HEK293 (cell line): Measurements from ENCODE around the gene LHFPL3.

Source experiments
- CTCF ChIA-PET: fragments of 350-600 bp; formaldehyde crosslinking; extraction: SDS; loops from one replicate; lab custom pipeline; 2021; ENCODE audit warnings: antibody characterized with exemption; lab: Yijun Ruan, JAX
- POLR2A ChIA-PET: fragments of 300-600 bp; formaldehyde crosslinking; extraction: SDS; loops from one replicate; lab custom pipeline; 2020; ENCODE audit warnings: antibody characterized with exemption, inconsistent platforms; lab: Yijun Ruan, JAX
- H3K27ac ChIP-seq: fragments of 200-500 bp; sonication (Bioruptor generic); 2 replicates; pipeline ENCODE4 v1.5.1; 2014; ENCODE audit warnings: low read depth, low read length, control low read depth, inconsistent platforms; ENCODE audit errors: extremely low read depth
- H3K36me3 ChIP-seq, 2 experiments: fragments of 200-500 bp in 1 of 2; sonication (Bioruptor generic) in 1 of 2; 1 replicate in 1 of 2; 2 replicates in 1 of 2; pipeline ENCODE4 v1.5.1; 2014 to 2017; ENCODE audit warnings: inconsistent platforms in 2 of 2, low read length in 2 of 2; ENCODE audit not compliant: control insufficient read depth in 2 of 2, insufficient read depth in 1 of 2
- H3K4me1 ChIP-seq: fragments of 200-500 bp; sonication (Bioruptor generic); 2 replicates; pipeline ENCODE4 v1.5.1; 2014; ENCODE audit warnings: mild to moderate bottlenecking, low read length, inconsistent platforms; ENCODE audit not compliant: control insufficient read depth, insufficient read depth
- H3K4me3 ChIP-seq: 2 replicates; pipeline ENCODE4 v1.5.1; 2011; ENCODE audit warnings: low read depth, mild to moderate bottlenecking, control low read depth, low read length, moderate library complexity
- H3K9me3 ChIP-seq: fragments of 200-500 bp; sonication (Bioruptor generic); 2 replicates; pipeline ENCODE4 v1.5.1; 2014; ENCODE audit warnings: low read depth, low read length, inconsistent platforms; ENCODE audit not compliant: control insufficient read depth, insufficient read depth
- AEBP2 ChIP-seq: fragments of 450-650 bp; formaldehyde crosslinking; IDR thresholded peaks from 2 replicates; pipeline ENCODE4 v1.5.1; 2016; ENCODE audit warnings: missing biosample characterization, missing genetic modification characterization, borderline replicate concordance
- ATF2 ChIP-seq: fragments of 450-650 bp; formaldehyde crosslinking; IDR thresholded peaks from 2 replicates; pipeline ENCODE4 v1.5.1; 2016; ENCODE audit warnings: missing biosample characterization, missing genetic modification characterization, low read depth
- GLIS1 ChIP-seq: fragments of 450-650 bp; formaldehyde crosslinking; IDR thresholded peaks from 2 replicates; pipeline ENCODE4 v1.5.1; 2016; ENCODE audit warnings: missing biosample characterization, missing genetic modification characterization
- GLIS2 ChIP-seq: fragments of 450-650 bp; formaldehyde crosslinking; IDR thresholded peaks from 2 replicates; pipeline ENCODE4 v1.5.1; 2016; ENCODE audit warnings: missing biosample characterization, missing genetic modification characterization
- HOXC10 ChIP-seq: sonication (generic); formaldehyde crosslinking; IDR thresholded peaks from 2 replicates; pipeline ENCODE4 v1.8.1; 2023; ENCODE audit warnings: mild to moderate bottlenecking, missing genetic modification reagents
- PRDM1 ChIP-seq: fragments of 450-650 bp; formaldehyde crosslinking; IDR thresholded peaks from 2 replicates; pipeline ENCODE4; 2016; ENCODE audit warnings: missing biosample characterization, missing genetic modification characterization
- SP2 ChIP-seq: fragments of 450-650 bp; formaldehyde crosslinking; IDR thresholded peaks from 2 replicates; pipeline ENCODE4 v1.5.1; 2016; ENCODE audit warnings: missing biosample characterization, missing genetic modification characterization
- SP7 ChIP-seq: fragments of 450-650 bp; formaldehyde crosslinking; IDR thresholded peaks from 2 replicates; pipeline ENCODE4 v1.5.1; 2016; ENCODE audit warnings: missing biosample characterization, missing genetic modification characterization
- YY1 ChIP-seq: fragments of 450-650 bp; formaldehyde crosslinking; IDR thresholded peaks from 2 replicates; pipeline ENCODE4 v1.5.1; 2018; ENCODE audit warnings: missing biosample characterization, missing genetic modification characterization
- ZBTB17 ChIP-seq: fragments of 450-650 bp; formaldehyde crosslinking; IDR thresholded peaks from 2 replicates; pipeline ENCODE4 v1.5.1; 2016; ENCODE audit warnings: missing biosample characterization, missing genetic modification characterization
- ZBTB6 ChIP-seq: fragments of 450-650 bp; formaldehyde crosslinking; IDR thresholded peaks from 2 replicates; pipeline ENCODE4 v1.5.1; 2017; ENCODE audit warnings: missing biosample characterization, missing genetic modification characterization
- ZFHX2 ChIP-seq: fragments of 450-650 bp; formaldehyde crosslinking; conservative IDR thresholded peaks from 2 replicates; pipeline ENCODE4 v1.5.1; 2016; ENCODE audit warnings: missing biosample characterization, missing genetic modification characterization
- ZNF112 ChIP-seq: fragments of 450-650 bp; formaldehyde crosslinking; IDR thresholded peaks from 2 replicates; pipeline ENCODE4 v1.5.0; 2017; ENCODE audit warnings: missing biosample characterization, missing genetic modification characterization
- ZNF184 ChIP-seq: fragments of 450-650 bp; IDR thresholded peaks from 2 replicates; pipeline ENCODE4 v1.5.1; 2018; ENCODE audit warnings: missing biosample characterization, mild to moderate bottlenecking, missing genetic modification characterization
- ZNF202 ChIP-seq: fragments of 450-650 bp; formaldehyde crosslinking; IDR thresholded peaks from 2 replicates; pipeline ENCODE4 v1.5.1; 2016; ENCODE audit warnings: missing biosample characterization, missing genetic modification characterization, borderline replicate concordance
- ZNF423 ChIP-seq: fragments of 450-650 bp; formaldehyde crosslinking; IDR thresholded peaks from 2 replicates; pipeline ENCODE4 v1.5.1; 2016; ENCODE audit warnings: missing biosample characterization, missing genetic modification characterization
- ZNF426 ChIP-seq: fragments of 450-650 bp; formaldehyde crosslinking; IDR thresholded peaks from 2 replicates; pipeline ENCODE4 v1.5.1; 2017; ENCODE audit warnings: missing biosample characterization, missing genetic modification characterization, mild to moderate bottlenecking, inconsistent platforms, moderate library complexity
- ZNF514 ChIP-seq: fragments of 450-650 bp; formaldehyde crosslinking; IDR thresholded peaks from 2 replicates; pipeline ENCODE4 v1.5.1; 2016; ENCODE audit warnings: missing biosample characterization, missing genetic modification characterization
- ZNF561 ChIP-seq: fragments of 450-650 bp; IDR thresholded peaks from 2 replicates; pipeline ENCODE4 v1.5.1; 2018; ENCODE audit warnings: missing biosample characterization, missing genetic modification characterization, borderline replicate concordance
- ZNF626 ChIP-seq: fragments of 450-650 bp; sonication (Bioruptor Pico); formaldehyde crosslinking; IDR thresholded peaks from 2 replicates; pipeline ENCODE4 v1.5.1; 2018; ENCODE audit warnings: missing biosample characterization, missing genetic modification characterization, inconsistent platforms
- ZNF677 ChIP-seq: fragments of 450-650 bp; IDR thresholded peaks from 2 replicates; pipeline ENCODE4 v1.5.0; 2018; ENCODE audit warnings: missing biosample characterization, mild to moderate bottlenecking, missing genetic modification characterization, moderate library complexity
- ZNF76 ChIP-seq: fragments of 450-650 bp; formaldehyde crosslinking; IDR thresholded peaks from 2 replicates; pipeline ENCODE4; 2016; ENCODE audit warnings: low read depth, missing biosample characterization, missing genetic modification characterization, borderline replicate concordance
- ZNF768 ChIP-seq: fragments of 450-650 bp; formaldehyde crosslinking; IDR thresholded peaks from 2 replicates; pipeline ENCODE4 v1.5.1; 2018; ENCODE audit warnings: missing biosample characterization, mild to moderate bottlenecking, missing genetic modification characterization
- ZNF830 ChIP-seq: fragments of 450-650 bp; IDR thresholded peaks from 2 replicates; pipeline ENCODE4 v1.5.0; 2018; ENCODE audit warnings: missing biosample characterization, missing genetic modification characterization, low read depth, mild to moderate bottlenecking, moderate library complexity
- ZSCAN16 ChIP-seq: fragments of 450-650 bp; formaldehyde crosslinking; IDR thresholded peaks from 2 replicates; pipeline ENCODE4 v1.5.1; 2016; ENCODE audit warnings: missing biosample characterization, missing genetic modification characterization
- TF ChIP-seq, protein P1 (sequence below): fragments of 450-650 bp; formaldehyde crosslinking; IDR thresholded peaks from 2 replicates; pipeline ENCODE4 v1.5.1; 2017; ENCODE audit warnings: missing biosample characterization, mild to moderate bottlenecking, missing genetic modification characterization, moderate library complexity
- TF ChIP-seq, protein P2 (sequence below): fragments of 450-650 bp; formaldehyde crosslinking; IDR thresholded peaks from 2 replicates; pipeline ENCODE4 v1.5.1; 2016; ENCODE audit warnings: missing biosample characterization, missing genetic modification characterization, low read depth

Gene LHFPL3

GRCh38 chr7:104431930-104432329 lies 103.5 kb downstream of the LHFPL3 start:
- no peaks in the 10 kb centered on the region for H3K4me1 ChIP-seq
- H3K36me3 ChIP-seq, result no peaks in the 10 kb centered on the region
- H3K9me3 ChIP-seq, result no peaks in the 10 kb centered on the region
- CTCF ChIA-PET, result no interaction called here
- H3K27ac ChIP-seq, result no peak overlapping the region
- POLR2A ChIA-PET, result no interaction called here
- H3K4me3 ChIP-seq, result no peak overlapping the region
- TF ChIP-seq SP7 (no peak), ZNF426 (tag by site-specific recombination) (no peak), GLIS1 (tag by site-specific recombination) (no peak), YY1 (tag by site-specific recombination) (no peak), HOXC10 (CRISPR knock-in tag) (no peak), PRDM1 (tag by site-specific recombination) (no peak), ZNF112 (no peak), ATF2 (tag by site-specific recombination) (no peak), GLIS2 (tag by site-specific recombination) (no peak), AEBP2 (tag by site-specific recombination) (no peak), ZNF76 (tag by site-specific recombination) (no peak), ZNF423 (tag by site-specific recombination) (no peak), ZBTB17 (tag by site-specific recombination) (no peak)
- TF ChIP-seq, protein P1, sequence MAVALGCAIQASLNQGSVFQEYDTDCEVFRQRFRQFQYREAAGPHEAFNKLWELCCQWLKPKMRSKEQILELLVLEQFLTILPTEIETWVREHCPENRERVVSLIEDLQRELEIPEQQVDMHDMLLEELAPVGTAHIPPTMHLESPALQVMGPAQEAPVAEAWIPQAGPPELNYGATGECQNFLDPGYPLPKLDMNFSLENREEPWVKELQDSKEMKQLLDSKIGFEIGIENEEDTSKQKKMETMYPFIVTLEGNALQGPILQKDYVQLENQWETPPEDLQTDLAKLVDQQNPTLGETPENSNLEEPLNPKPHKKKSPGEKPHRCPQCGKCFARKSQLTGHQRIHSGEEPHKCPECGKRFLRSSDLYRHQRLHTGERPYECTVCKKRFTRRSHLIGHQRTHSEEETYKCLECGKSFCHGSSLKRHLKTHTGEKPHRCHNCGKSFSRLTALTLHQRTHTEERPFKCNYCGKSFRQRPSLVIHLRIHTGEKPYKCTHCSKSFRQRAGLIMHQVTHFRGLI (tag by site-specific recombination), result no peak
- TF ChIP-seq, all 188 proteins: peak for 0

- TF ChIP-seq ZNF202 (tag by site-specific recombination) (no peak), ZBTB6 (tag by site-specific recombination) (no peak), ZFHX2 (no peak), ZNF184 (tag by site-specific recombination) (no peak)
- Histone ChIP-seq H3K27ac (no peak overlapping the region), H3K4me3 (no peak overlapping the region), H3K4me1 (no peaks in the 10 kb centered on the region), H3K36me3 (no peaks in the 10 kb centered on the region), H3K9me3 (no peaks in the 10 kb centered on the region)
- ChIA-PET CTCF (interaction anchor here (0.7 kb wide), 1 partner anchor 92 kb away, joined by 4 read pairs; no protein-coding TSS in a partner anchor), POLR2A (no interaction called here)
Measured at GRCh38 chr7:104434129-104434528, 105.7 kb downstream of the LHFPL3 start.

- Histone ChIP-seq H3K27ac (no peak overlapping the region), H3K9me3 (no peaks in the 10 kb centered on the region), H3K36me3 (no peaks in the 10 kb centered on the region), H3K4me1 (no peaks in the 10 kb centered on the region), H3K4me3 (no peak overlapping the region)
- POLR2A ChIA-PET, result no interaction called here
- TF ChIP-seq SP2 (tag by site-specific recombination), result no peak
- no peak for TF ChIP-seq ZNF677
- no peak for TF ChIP-seq ZSCAN16 (tag by site-specific recombination)
- TF ChIP-seq ZNF626 (tag by site-specific recombination), result no peak
- TF ChIP-seq ZNF768 (tag by site-specific recombination), result no peak
- no peak for TF ChIP-seq ZNF514 (tag by site-specific recombination)
- TF ChIP-seq ZNF830 (tag by site-specific recombination), result no peak
- no peak for TF ChIP-seq ZNF561
- TF ChIP-seq, protein P2, sequence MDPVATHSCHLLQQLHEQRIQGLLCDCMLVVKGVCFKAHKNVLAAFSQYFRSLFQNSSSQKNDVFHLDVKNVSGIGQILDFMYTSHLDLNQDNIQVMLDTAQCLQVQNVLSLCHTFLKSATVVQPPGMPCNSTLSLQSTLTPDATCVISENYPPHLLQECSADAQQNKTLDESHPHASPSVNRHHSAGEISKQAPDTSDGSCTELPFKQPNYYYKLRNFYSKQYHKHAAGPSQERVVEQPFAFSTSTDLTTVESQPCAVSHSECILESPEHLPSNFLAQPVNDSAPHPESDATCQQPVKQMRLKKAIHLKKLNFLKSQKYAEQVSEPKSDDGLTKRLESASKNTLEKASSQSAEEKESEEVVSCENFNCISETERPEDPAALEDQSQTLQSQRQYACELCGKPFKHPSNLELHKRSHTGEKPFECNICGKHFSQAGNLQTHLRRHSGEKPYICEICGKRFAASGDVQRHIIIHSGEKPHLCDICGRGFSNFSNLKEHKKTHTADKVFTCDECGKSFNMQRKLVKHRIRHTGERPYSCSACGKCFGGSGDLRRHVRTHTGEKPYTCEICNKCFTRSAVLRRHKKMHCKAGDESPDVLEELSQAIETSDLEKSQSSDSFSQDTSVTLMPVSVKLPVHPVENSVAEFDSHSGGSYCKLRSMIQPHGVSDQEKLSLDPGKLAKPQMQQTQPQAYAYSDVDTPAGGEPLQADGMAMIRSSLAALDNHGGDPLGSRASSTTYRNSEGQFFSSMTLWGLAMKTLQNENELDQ (tag by site-specific recombination), result no peak
- CTCF ChIA-PET, result no interaction called here
Measured at GRCh38 chr7:104442481-104442880, 114.1 kb downstream of the LHFPL3 start.
